Panc1 (cell line): ENCODE data around the gene CAMSAP3.

ENCODE experiments used
- POLR2AphosphoS5 ChIP-seq: IDR thresholded peaks from 2 replicates; pipeline ENCODE4 v1.6.1; 2012; ENCODE audit warnings: mild to moderate bottlenecking, low read depth, low read length, moderate library complexity
- SIN3A ChIP-seq: IDR thresholded peaks from 2 replicates; pipeline ENCODE4 v1.6.1; 2012; ENCODE audit warnings: low read depth, mild to moderate bottlenecking, low read length, moderate library complexity, borderline replicate concordance; ENCODE audit not compliant: insufficient read depth
- TCF7L2 ChIP-seq: IDR thresholded peaks from 2 replicates; pipeline ENCODE4 v1.6.1; 2011; ENCODE audit warnings: mild to moderate bottlenecking, low read depth, low read length, inconsistent platforms
- TF ChIP-seq, protein P1 (sequence below): fragments of 450-650 bp; IDR thresholded peaks from 2 replicates; pipeline ENCODE4 v1.5.1; 2017; ENCODE audit warnings: mild to moderate bottlenecking
- TF ChIP-seq, protein P2 (sequence below), 2 experiments: IDR thresholded peaks; 2 replicates each; pipeline ENCODE4 v1.6.1; 2011 to 2012; ENCODE audit warnings: low read depth in 2 of 2, control low read depth in 1 of 2, low read length in 1 of 2, mild to moderate bottlenecking in 1 of 2, moderate library complexity in 1 of 2; ENCODE audit not compliant: insufficient read depth in 1 of 2

DNA sequence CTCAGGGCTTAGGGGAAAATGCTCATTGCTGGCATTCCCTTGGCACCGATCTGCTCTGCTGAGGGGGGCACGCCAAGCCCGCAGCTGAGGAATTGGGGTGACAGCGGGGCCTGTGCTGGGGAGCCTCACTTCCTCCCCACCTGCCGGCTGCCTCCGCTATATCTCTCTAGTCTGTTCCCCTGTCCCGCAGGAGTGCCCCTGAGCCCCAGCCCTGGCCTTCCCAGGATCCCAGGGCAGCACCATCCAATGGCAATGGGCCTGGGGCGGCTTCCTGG is 50.7 kb downstream of the CAMSAP3 start:
- TF ChIP-seq, protein P1, sequence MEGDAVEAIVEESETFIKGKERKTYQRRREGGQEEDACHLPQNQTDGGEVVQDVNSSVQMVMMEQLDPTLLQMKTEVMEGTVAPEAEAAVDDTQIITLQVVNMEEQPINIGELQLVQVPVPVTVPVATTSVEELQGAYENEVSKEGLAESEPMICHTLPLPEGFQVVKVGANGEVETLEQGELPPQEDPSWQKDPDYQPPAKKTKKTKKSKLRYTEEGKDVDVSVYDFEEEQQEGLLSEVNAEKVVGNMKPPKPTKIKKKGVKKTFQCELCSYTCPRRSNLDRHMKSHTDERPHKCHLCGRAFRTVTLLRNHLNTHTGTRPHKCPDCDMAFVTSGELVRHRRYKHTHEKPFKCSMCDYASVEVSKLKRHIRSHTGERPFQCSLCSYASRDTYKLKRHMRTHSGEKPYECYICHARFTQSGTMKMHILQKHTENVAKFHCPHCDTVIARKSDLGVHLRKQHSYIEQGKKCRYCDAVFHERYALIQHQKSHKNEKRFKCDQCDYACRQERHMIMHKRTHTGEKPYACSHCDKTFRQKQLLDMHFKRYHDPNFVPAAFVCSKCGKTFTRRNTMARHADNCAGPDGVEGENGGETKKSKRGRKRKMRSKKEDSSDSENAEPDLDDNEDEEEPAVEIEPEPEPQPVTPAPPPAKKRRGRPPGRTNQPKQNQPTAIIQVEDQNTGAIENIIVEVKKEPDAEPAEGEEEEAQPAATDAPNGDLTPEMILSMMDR, result no peak
- TF ChIP-seq POLR2AphosphoS5 (no peak), TCF7L2 (no peak), SIN3A (no peak)
- TF ChIP-seq, protein P2, sequence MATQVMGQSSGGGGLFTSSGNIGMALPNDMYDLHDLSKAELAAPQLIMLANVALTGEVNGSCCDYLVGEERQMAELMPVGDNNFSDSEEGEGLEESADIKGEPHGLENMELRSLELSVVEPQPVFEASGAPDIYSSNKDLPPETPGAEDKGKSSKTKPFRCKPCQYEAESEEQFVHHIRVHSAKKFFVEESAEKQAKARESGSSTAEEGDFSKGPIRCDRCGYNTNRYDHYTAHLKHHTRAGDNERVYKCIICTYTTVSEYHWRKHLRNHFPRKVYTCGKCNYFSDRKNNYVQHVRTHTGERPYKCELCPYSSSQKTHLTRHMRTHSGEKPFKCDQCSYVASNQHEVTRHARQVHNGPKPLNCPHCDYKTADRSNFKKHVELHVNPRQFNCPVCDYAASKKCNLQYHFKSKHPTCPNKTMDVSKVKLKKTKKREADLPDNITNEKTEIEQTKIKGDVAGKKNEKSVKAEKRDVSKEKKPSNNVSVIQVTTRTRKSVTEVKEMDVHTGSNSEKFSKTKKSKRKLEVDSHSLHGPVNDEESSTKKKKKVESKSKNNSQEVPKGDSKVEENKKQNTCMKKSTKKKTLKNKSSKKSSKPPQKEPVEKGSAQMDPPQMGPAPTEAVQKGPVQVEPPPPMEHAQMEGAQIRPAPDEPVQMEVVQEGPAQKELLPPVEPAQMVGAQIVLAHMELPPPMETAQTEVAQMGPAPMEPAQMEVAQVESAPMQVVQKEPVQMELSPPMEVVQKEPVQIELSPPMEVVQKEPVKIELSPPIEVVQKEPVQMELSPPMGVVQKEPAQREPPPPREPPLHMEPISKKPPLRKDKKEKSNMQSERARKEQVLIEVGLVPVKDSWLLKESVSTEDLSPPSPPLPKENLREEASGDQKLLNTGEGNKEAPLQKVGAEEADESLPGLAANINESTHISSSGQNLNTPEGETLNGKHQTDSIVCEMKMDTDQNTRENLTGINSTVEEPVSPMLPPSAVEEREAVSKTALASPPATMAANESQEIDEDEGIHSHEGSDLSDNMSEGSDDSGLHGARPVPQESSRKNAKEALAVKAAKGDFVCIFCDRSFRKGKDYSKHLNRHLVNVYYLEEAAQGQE (IDR thresholded peaks at IDR 0.05; ENCODE audit: insufficient read depth in 1 of 2, low read depth in 2 of 2, low read length in 1 of 2), result no peak
